ENCODE results near the gene EIF5B. TPM values are rescaled to one million over a fixed set of nuclear protein-coding genes. Genes with fewer than 3 reads are reported as not detected.

The EIF5B gene
- total and polyA plus RNA-seq, 2 of the 8 experiments (the other 6 are each of a cell fraction or from before 2014, with no cell fraction given) = 10.7 to 64.5 TPM

DNA sequence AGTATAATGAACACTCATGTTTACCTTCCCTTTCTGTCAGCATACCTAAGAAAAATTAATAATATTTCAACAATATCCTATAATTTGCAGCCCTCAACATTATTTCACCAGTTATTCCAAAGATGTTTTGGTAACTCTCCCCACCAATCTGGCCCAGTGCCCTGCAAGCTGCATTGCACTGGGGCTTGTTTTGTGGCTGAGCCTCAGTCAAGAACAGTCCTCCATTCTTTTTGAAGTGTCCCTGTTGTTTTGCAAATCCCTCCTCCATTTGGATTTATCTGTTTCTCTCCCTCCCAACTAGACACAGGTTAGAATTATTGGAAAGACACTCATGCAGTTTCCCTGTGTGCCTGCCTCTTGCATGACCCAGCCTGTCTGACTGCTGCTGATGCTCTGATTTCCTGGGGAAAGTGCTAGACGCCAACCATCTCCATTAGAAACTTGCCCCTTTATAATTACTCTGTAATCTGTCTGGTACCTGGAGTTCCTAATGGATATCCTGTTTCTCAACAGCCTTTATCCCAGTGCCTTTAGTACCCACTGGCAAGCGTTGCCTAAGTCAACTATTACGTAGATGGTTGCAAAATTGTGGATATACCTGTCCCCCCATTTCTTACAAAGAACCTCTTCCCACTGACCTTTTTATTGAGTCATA lies 60.2 kb downstream of the EIF5B start (continued):
- no peak for TF ChIP-seq RBBP5 (IDR thresholded peaks at IDR 0.05; ENCODE audit: borderline replicate concordance, low read depth, low read length)
- TF ChIP-seq NANOG (IDR thresholded peaks at IDR 0.05; ENCODE audit: insufficient read depth, low read depth, low read length, poor library complexity, severe bottlenecking) = no peak
- no peak for TF ChIP-seq TEAD4 (IDR thresholded peaks at IDR 0.05; ENCODE audit: low read depth, low read length)
- TF ChIP-seq JUN (IDR thresholded peaks at IDR 0.05; ENCODE audit: low read depth, low read length) = no peak
- no peak for TF ChIP-seq GTF2F1 (IDR thresholded peaks at IDR 0.05; ENCODE audit: borderline replicate concordance, low read depth, low read length)
- no peak for TF ChIP-seq RFX5 (IDR thresholded peaks at IDR 0.05; ENCODE audit: borderline replicate concordance, low read depth, low read length)
- TF ChIP-seq POLR2AphosphoS5 (IDR thresholded peaks at IDR 0.05; ENCODE audit: low read depth, low read length) = no peak

Data from H1 (cell line).